ENCODE data around the gene OR4K15.

GRCh38 chr14:19975291-19975690 lies at the start of gene OR4K15:
- TF ChIP-seq, protein P1, sequence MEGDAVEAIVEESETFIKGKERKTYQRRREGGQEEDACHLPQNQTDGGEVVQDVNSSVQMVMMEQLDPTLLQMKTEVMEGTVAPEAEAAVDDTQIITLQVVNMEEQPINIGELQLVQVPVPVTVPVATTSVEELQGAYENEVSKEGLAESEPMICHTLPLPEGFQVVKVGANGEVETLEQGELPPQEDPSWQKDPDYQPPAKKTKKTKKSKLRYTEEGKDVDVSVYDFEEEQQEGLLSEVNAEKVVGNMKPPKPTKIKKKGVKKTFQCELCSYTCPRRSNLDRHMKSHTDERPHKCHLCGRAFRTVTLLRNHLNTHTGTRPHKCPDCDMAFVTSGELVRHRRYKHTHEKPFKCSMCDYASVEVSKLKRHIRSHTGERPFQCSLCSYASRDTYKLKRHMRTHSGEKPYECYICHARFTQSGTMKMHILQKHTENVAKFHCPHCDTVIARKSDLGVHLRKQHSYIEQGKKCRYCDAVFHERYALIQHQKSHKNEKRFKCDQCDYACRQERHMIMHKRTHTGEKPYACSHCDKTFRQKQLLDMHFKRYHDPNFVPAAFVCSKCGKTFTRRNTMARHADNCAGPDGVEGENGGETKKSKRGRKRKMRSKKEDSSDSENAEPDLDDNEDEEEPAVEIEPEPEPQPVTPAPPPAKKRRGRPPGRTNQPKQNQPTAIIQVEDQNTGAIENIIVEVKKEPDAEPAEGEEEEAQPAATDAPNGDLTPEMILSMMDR (conservative IDR thresholded peaks at IDR 0.05; ENCODE audit: low read length), result no peak
- TF ChIP-seq EZH2phosphoT487 (IDR thresholded peaks at IDR 0.05; ENCODE audit: borderline replicate concordance), result no peak

Data from Loucy (cell line).